AG09309 (cell line): ENCODE results near the gene LRP2.
"Not testable (repeated sequence)": the region's sequence is repeated elsewhere in the genome, so short reads cannot be mapped to it uniquely, and the experiment has no call there.

ENCODE experiments used
- DNase-seq: peaks from one replicate; pipeline ENCODE4 v3.0.0-alpha.2; 2010; ENCODE audit warnings: low read depth
- H3K4me3 ChIP-seq: 2 replicates; pipeline ENCODE4 v1.5.1; 2011; ENCODE audit warnings: mild to moderate bottlenecking, low read depth, low read length, moderate library complexity; ENCODE audit not compliant: control insufficient read depth
- TF ChIP-seq, protein P1 (sequence below): IDR thresholded peaks from 2 replicates; pipeline ENCODE4 v1.5.1; 2011; ENCODE audit warnings: mild to moderate bottlenecking, low read depth, low read length, inconsistent platforms; ENCODE audit not compliant: insufficient read depth, control insufficient read depth; ENCODE audit errors: missing control alignments

LRP2 gene

GRCh38 chr2:169272010-169272409, 90.3 kb downstream of the LRP2 start:
- TF ChIP-seq, protein P1, sequence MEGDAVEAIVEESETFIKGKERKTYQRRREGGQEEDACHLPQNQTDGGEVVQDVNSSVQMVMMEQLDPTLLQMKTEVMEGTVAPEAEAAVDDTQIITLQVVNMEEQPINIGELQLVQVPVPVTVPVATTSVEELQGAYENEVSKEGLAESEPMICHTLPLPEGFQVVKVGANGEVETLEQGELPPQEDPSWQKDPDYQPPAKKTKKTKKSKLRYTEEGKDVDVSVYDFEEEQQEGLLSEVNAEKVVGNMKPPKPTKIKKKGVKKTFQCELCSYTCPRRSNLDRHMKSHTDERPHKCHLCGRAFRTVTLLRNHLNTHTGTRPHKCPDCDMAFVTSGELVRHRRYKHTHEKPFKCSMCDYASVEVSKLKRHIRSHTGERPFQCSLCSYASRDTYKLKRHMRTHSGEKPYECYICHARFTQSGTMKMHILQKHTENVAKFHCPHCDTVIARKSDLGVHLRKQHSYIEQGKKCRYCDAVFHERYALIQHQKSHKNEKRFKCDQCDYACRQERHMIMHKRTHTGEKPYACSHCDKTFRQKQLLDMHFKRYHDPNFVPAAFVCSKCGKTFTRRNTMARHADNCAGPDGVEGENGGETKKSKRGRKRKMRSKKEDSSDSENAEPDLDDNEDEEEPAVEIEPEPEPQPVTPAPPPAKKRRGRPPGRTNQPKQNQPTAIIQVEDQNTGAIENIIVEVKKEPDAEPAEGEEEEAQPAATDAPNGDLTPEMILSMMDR = no peak
- no peak for DNase-seq
- H3K4me3 ChIP-seq = no peak overlapping the region

- H3K4me3 ChIP-seq, DNase-seq: not testable (repeated sequence)
These were observed 91.8 kb downstream of the LRP2 start for GRCh38 chr2:169270574-169270973.

DNA sequence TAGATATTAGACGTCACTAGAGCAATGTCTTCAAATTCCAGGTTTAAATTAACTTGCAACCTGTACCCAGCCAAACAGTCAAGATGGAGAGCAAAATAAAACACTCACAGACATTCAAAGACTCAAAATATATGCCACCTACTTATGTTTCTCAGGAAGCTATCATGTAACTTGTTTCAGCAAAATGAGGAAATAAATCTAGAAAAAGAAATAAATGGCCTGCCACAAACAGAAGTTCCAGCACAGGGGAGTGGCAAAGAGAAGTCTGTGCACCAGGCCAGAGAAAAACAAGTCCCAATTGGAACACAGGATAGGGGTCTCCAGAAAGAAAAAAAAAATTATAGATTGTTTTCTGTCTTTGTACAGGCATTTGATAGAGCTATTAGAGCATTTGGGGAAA, 96.7 kb downstream of the LRP2 start:
- TF ChIP-seq, protein P1 = no peak
- H3K4me3 ChIP-seq = no peak overlapping the region
- no peak for DNase-seq

DNA sequence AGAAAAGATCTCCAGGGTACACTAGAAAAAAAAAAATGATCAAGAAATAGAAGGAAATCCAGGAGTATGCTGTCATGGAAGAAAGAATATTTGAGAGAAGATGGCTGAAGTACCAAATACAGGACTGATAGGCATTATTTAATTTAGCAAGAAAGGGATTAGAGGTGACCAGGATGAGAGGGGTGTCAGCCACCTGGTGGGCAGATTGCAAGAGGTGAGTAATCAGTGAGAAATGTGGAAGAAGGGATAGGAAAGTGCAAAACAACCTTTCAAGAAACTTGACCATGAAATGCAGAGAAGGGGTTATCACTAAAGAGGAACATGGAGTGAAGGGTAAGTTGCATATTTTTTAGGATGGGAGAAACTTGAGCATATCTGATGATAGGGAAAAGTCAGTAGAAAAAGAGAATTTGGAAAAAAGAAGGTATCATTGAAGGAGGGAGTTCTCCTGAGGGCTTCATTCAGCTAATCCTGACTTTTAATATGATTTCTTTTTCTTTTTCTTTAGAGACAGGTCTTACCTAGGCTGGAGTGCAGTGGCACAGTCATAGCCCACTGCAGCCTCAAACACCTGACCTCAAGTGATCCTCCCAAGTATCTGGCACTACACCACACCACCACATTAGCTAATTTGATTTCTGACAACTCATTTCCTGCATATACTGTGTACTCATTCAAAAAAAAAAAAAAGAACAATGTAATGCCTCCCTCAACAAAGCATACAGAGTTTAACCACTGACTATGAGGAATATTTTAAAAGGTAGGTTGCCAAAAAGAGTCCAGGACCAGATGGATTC, 101.3 kb downstream of the LRP2 start:
- no peak overlapping the region for H3K4me3 ChIP-seq
- TF ChIP-seq, protein P1 = no peak
- DNase-seq = no peak

DNA sequence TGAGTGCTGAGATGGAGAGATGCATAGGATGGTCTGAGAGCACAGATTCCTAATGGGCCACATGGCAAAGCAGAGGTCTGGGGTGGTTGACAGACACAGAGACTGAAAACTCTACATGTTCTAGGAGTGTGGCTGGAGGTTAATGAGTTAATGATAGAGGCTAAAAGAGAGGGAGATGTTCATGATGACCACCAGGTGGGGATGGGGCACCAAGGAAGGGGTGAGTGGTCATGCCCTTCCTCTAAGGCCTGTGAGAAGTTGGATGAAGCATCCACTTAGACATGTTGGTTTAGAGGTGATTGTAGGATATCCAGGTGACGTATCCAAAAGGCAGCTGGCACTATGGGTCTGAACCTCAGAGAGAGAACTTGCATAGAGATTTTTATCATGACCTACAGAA, 102.1 kb downstream of the LRP2 start:
- TF ChIP-seq, protein P1 = no peak
- no peak for DNase-seq
- H3K4me3 ChIP-seq = no peak overlapping the region

GRCh38 chr2:169259402-169259801, 102.9 kb downstream of the LRP2 start:
- no peak overlapping the region for H3K4me3 ChIP-seq
- TF ChIP-seq, protein P1 = no peak
- DNase-seq = no peak

DNA sequence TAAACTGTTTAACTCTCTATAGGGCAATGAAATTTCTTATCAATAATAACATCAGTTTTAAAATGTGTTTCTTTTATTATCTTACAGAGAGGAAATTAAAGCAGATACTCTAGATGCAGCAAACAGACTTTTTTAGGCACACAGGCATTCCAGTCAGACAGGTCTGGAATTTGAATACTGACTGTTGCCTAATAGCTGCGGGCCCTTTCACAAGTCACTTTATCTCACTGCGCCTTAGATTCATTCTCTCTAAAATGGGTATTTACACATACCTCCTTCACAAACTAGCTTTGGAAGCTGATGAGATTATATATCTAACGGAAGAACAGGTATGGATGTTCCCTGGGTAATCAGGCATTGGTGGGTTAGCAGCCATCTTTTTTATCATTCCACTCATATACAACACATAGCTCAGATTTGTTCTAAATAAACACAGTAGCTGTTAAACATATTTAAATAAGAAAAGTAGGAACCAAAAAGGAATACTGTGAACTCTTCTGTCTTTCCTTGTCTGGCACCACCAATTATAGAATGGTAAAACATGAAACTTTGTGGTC, 104.2 kb downstream of the LRP2 start:
- no peak for DNase-seq
- no peak overlapping the region for H3K4me3 ChIP-seq

More for the DNA sequence above, 104.2 kb downstream of the LRP2 start:
- TF ChIP-seq, protein P1 = no peak
